Duodenal mucosa (tissue), 2 donors: Measurements from ENCODE around the gene KRTAP5-5.
"Not testable (repeated sequence)": the region's sequence is repeated elsewhere in the genome, so short reads cannot be mapped to it uniquely, and the experiment has no call there.

Experiments
- H3K27ac ChIP-seq: one replicate; pipeline ENCODE4 v1.7.0; 2013; ENCODE audit warnings: low read depth, low read length
- H3K27me3 ChIP-seq, 2 donors: one replicate each; pipeline ENCODE4 v1.7.0; 2013; ENCODE audit warnings: low read length in 2 of 2, control low read depth in 1 of 2; ENCODE audit not compliant: insufficient read depth in 2 of 2, control insufficient read depth in 1 of 2
- H3K36me3 ChIP-seq, 2 donors: one replicate each; pipeline ENCODE4 v1.7.0; 2013; ENCODE audit warnings: low read length in 2 of 2, control low read depth in 1 of 2; ENCODE audit not compliant: insufficient read depth in 2 of 2, control insufficient read depth in 1 of 2
- H3K4me1 ChIP-seq, 2 donors: one replicate each; pipeline ENCODE4 v1.7.0; 2013; ENCODE audit warnings: low read length in 2 of 2, control low read depth in 1 of 2; ENCODE audit not compliant: insufficient read depth in 2 of 2, control insufficient read depth in 1 of 2
- H3K4me3 ChIP-seq, 2 donors: one replicate each; pipeline ENCODE4 v1.7.0; 2013; ENCODE audit warnings: low read length in 2 of 2, low read depth in 1 of 2
- H3K9ac ChIP-seq, 2 donors: one replicate each; pipeline ENCODE4 v1.7.0; 2013; ENCODE audit warnings: low read length in 2 of 2, low read depth in 1 of 2
- H3K9me3 ChIP-seq, 2 donors: one replicate each; pipeline ENCODE4 v1.7.0; 2013; ENCODE audit warnings: low read length in 2 of 2, control low read depth in 1 of 2; ENCODE audit not compliant: control insufficient read depth in 1 of 2

Gene KRTAP5-5

GRCh38 chr11:1629326-1630185 is at the start of gene KRTAP5-5:
Gene KRTAP5-5, plus strand, starts transcription at chr11:1629775. Its CDS starts 66 bp downstream, at chr11:1629841.
- Histone ChIP-seq H3K27ac (no peak within 1 kb of the TSS), H3K27me3 (peaks cover 4 to 30% of the 10 kb centered on the region in 2 donors), H3K9me3 (no peaks in the 10 kb centered on the region), H3K9ac (no peak within 1 kb of the TSS), H3K4me3 (no peak within 1 kb of the TSS), H3K36me3 (no peaks in the 10 kb centered on the region), H3K4me1 (no peaks in the 10 kb centered on the region)

GRCh38 chr11:1581976-1582375 is 47.6 kb upstream of the KRTAP5-5 start:
- H3K9ac ChIP-seq: no peak overlapping the region
- H3K27me3 ChIP-seq: no peaks in the 10 kb centered on the region
- H3K9me3 ChIP-seq: peaks cover 8% of the 10 kb centered on the region in 2 donors
- H3K4me3 ChIP-seq: no peak overlapping the region
- H3K27ac ChIP-seq: no peak overlapping the region
- no peaks in the 10 kb centered on the region for H3K4me1 ChIP-seq
- no peaks in the 10 kb centered on the region for H3K36me3 ChIP-seq

- H3K27ac ChIP-seq, H3K9me3 ChIP-seq, H3K9ac ChIP-seq, H3K4me3 ChIP-seq, H3K4me1 ChIP-seq, H3K36me3 ChIP-seq, H3K27me3 ChIP-seq: not testable (repeated sequence)
Measured at GRCh38 chr11:1582909-1583308, 46.7 kb upstream of the KRTAP5-5 start.

- H3K27ac ChIP-seq, H3K9me3 ChIP-seq, H3K27me3 ChIP-seq, H3K4me1 ChIP-seq, H3K36me3 ChIP-seq, H3K9ac ChIP-seq, H3K4me3 ChIP-seq: not testable (repeated sequence)
Measured at GRCh38 chr11:1584661-1585370, 44.8 kb upstream of the KRTAP5-5 start, which contains the start of gene KRTAP5-1. Gene KRTAP5-1, minus strand, starts transcription at chr11:1585283. Its CDS starts 34 bp downstream, at chr11:1585249.

GRCh38 chr11:1586699-1587098 is 42.9 kb upstream of the KRTAP5-5 start:
- H3K27ac ChIP-seq: no peak overlapping the region
- H3K36me3 ChIP-seq: no peaks in the 10 kb centered on the region
- no peaks in the 10 kb centered on the region for H3K27me3 ChIP-seq
- no peak overlapping the region for H3K9ac ChIP-seq
- no peaks in the 10 kb centered on the region for H3K4me1 ChIP-seq
- H3K9me3 ChIP-seq: no peaks in the 10 kb centered on the region
- no peak overlapping the region for H3K4me3 ChIP-seq

GRCh38 chr11:1589191-1589963 is 40.2 kb upstream of the KRTAP5-5 start:
- H3K36me3 ChIP-seq, H3K4me3 ChIP-seq, H3K9me3 ChIP-seq, H3K9ac ChIP-seq, H3K4me1 ChIP-seq, H3K27ac ChIP-seq, H3K27me3 ChIP-seq: not testable (repeated sequence)

- H3K27ac ChIP-seq: no peak overlapping the region
Measured at GRCh38 chr11:1589996-1590395, 39.6 kb upstream of the KRTAP5-5 start.

GRCh38 chr11:1592628-1593027 is 36.9 kb upstream of the KRTAP5-5 start:
- no peaks in the 10 kb centered on the region for H3K36me3 ChIP-seq
- no peak overlapping the region for H3K27ac ChIP-seq
- H3K9ac ChIP-seq: no peak overlapping the region
- H3K4me1 ChIP-seq: peaks cover 0 to 19% of the 10 kb centered on the region in 2 donors
- no peak overlapping the region for H3K4me3 ChIP-seq
- peaks cover 0 to 6% of the 10 kb centered on the region in 2 donors for H3K27me3 ChIP-seq
- H3K9me3 ChIP-seq: no peaks in the 10 kb centered on the region

More at GRCh38 chr11:1589996-1590395, 39.6 kb upstream of the KRTAP5-5 start:
- Histone ChIP-seq H3K27me3 (peaks cover 0 to 3% of the 10 kb centered on the region in 2 donors), H3K36me3 (no peaks in the 10 kb centered on the region), H3K9ac (no peak overlapping the region), H3K9me3 (no peaks in the 10 kb centered on the region), H3K4me3 (no peak overlapping the region), H3K4me1 (no peaks in the 10 kb centered on the region)

GRCh38 chr11:1595994-1596575 is 33.5 kb upstream of the KRTAP5-5 start:
- not testable (repeated sequence) for H3K9ac ChIP-seq, H3K4me3 ChIP-seq, H3K9me3 ChIP-seq, H3K27me3 ChIP-seq, H3K36me3 ChIP-seq, H3K27ac ChIP-seq
- H3K4me1 ChIP-seq: peaks cover 0 to 19% of the 10 kb centered on the region in 2 donors
